HEK293 (cell line): ENCODE results near the gene GGTA1.

ENCODE experiments used
- CTCF ChIA-PET: fragments of 350-600 bp; formaldehyde crosslinking; extraction: SDS; loops from one replicate; lab custom pipeline; 2021; ENCODE audit warnings: antibody characterized with exemption; lab: Yijun Ruan, JAX
- POLR2A ChIA-PET: fragments of 300-600 bp; formaldehyde crosslinking; extraction: SDS; loops from one replicate; lab custom pipeline; 2020; ENCODE audit warnings: antibody characterized with exemption, inconsistent platforms; lab: Yijun Ruan, JAX
- H3K27ac ChIP-seq: fragments of 200-500 bp; sonication (Bioruptor generic); 2 replicates; pipeline ENCODE4 v1.5.1; 2014; ENCODE audit warnings: low read depth, low read length, control low read depth, inconsistent platforms; ENCODE audit errors: extremely low read depth
- H3K36me3 ChIP-seq, 2 experiments: fragments of 200-500 bp in 1 of 2; sonication (Bioruptor generic) in 1 of 2; 1 replicate in 1 of 2; 2 replicates in 1 of 2; pipeline ENCODE4 v1.5.1; 2014 to 2017; ENCODE audit warnings: inconsistent platforms in 2 of 2, low read length in 2 of 2; ENCODE audit not compliant: control insufficient read depth in 2 of 2, insufficient read depth in 1 of 2
- H3K4me1 ChIP-seq: fragments of 200-500 bp; sonication (Bioruptor generic); 2 replicates; pipeline ENCODE4 v1.5.1; 2014; ENCODE audit warnings: mild to moderate bottlenecking, low read length, inconsistent platforms; ENCODE audit not compliant: control insufficient read depth, insufficient read depth
- H3K4me3 ChIP-seq: 2 replicates; pipeline ENCODE4 v1.5.1; 2011; ENCODE audit warnings: low read depth, mild to moderate bottlenecking, control low read depth, low read length, moderate library complexity
- H3K9me3 ChIP-seq: fragments of 200-500 bp; sonication (Bioruptor generic); 2 replicates; pipeline ENCODE4 v1.5.1; 2014; ENCODE audit warnings: low read depth, low read length, inconsistent platforms; ENCODE audit not compliant: control insufficient read depth, insufficient read depth
- EGR2 ChIP-seq: fragments of 450-650 bp; formaldehyde crosslinking; IDR thresholded peaks from 2 replicates; pipeline ENCODE4 v1.5.1; 2016; ENCODE audit warnings: low read depth, missing biosample characterization, missing genetic modification characterization
- FEZF1 ChIP-seq: fragments of 450-650 bp; formaldehyde crosslinking; IDR thresholded peaks from 2 replicates; pipeline ENCODE4 v1.5.1; 2016; ENCODE audit warnings: missing biosample characterization, missing genetic modification characterization
- GFI1B ChIP-seq: fragments of 450-650 bp; formaldehyde crosslinking; IDR thresholded peaks from 2 replicates; pipeline ENCODE4 v1.5.1; 2016; ENCODE audit warnings: missing biosample characterization, missing genetic modification characterization
- SETDB1 ChIP-seq: IDR thresholded peaks from one replicate; pipeline ENCODE4 v1.6.1; 2017; ENCODE audit warnings: mild to moderate bottlenecking, low read length, moderate library complexity, mixed read lengths; ENCODE audit not compliant: insufficient read length
- TRIM28 ChIP-seq: IDR thresholded peaks from 2 replicates; pipeline ENCODE4 v1.6.1; 2011; ENCODE audit warnings: low read length, control low read depth, borderline replicate concordance
- ZFP37 ChIP-seq: fragments of 450-650 bp; formaldehyde crosslinking; IDR thresholded peaks from 2 replicates; pipeline ENCODE4 v1.5.1; 2016; ENCODE audit warnings: missing biosample characterization, missing genetic modification characterization
- ZNF10 ChIP-seq: fragments of 450-650 bp; formaldehyde crosslinking; IDR thresholded peaks from 2 replicates; pipeline ENCODE4 v1.5.1; 2017; ENCODE audit warnings: missing biosample characterization, missing genetic modification characterization
- ZNF221 ChIP-seq: fragments of 450-650 bp; formaldehyde crosslinking; IDR thresholded peaks from 2 replicates; pipeline ENCODE4 v1.5.1; 2017; ENCODE audit warnings: missing biosample characterization, missing genetic modification characterization, borderline replicate concordance
- ZNF423 ChIP-seq: fragments of 450-650 bp; formaldehyde crosslinking; IDR thresholded peaks from 2 replicates; pipeline ENCODE4 v1.5.1; 2016; ENCODE audit warnings: missing biosample characterization, missing genetic modification characterization
- ZNF433 ChIP-seq: fragments of 450-650 bp; formaldehyde crosslinking; IDR thresholded peaks from 2 replicates; pipeline ENCODE4 v1.5.1; 2016; ENCODE audit warnings: missing biosample characterization, missing genetic modification characterization, low read depth
- ZNF514 ChIP-seq: fragments of 450-650 bp; formaldehyde crosslinking; IDR thresholded peaks from 2 replicates; pipeline ENCODE4 v1.5.1; 2016; ENCODE audit warnings: missing biosample characterization, missing genetic modification characterization
- ZNF521 ChIP-seq: fragments of 450-650 bp; formaldehyde crosslinking; IDR thresholded peaks from 2 replicates; pipeline ENCODE4 v1.5.1; 2017; ENCODE audit warnings: missing biosample characterization, mild to moderate bottlenecking, missing genetic modification characterization
- ZNF548 ChIP-seq: fragments of 450-650 bp; formaldehyde crosslinking; IDR thresholded peaks from 2 replicates; pipeline ENCODE4 v1.5.1; 2016; ENCODE audit warnings: missing biosample characterization, missing genetic modification characterization
- ZNF549 ChIP-seq: fragments of 450-650 bp; IDR thresholded peaks from 2 replicates; pipeline ENCODE4 v1.5.1; 2018; ENCODE audit warnings: missing biosample characterization, missing genetic modification characterization, mild to moderate bottlenecking, inconsistent platforms, moderate library complexity
- ZNF624 ChIP-seq: fragments of 450-650 bp; formaldehyde crosslinking; IDR thresholded peaks from 2 replicates; pipeline ENCODE4 v1.5.1; 2017; ENCODE audit warnings: missing biosample characterization, missing genetic modification characterization
- ZNF777 ChIP-seq: fragments of 450-650 bp; formaldehyde crosslinking; IDR thresholded peaks from 2 replicates; pipeline ENCODE4 v1.5.1; 2017; ENCODE audit warnings: missing biosample characterization, missing genetic modification characterization, borderline replicate concordance
- TF ChIP-seq, protein P1 (sequence below): fragments of 450-650 bp; formaldehyde crosslinking; IDR thresholded peaks from 2 replicates; pipeline ENCODE4 v1.5.1; 2016; ENCODE audit warnings: missing biosample characterization, missing genetic modification characterization

The GGTA1 gene

DNA sequence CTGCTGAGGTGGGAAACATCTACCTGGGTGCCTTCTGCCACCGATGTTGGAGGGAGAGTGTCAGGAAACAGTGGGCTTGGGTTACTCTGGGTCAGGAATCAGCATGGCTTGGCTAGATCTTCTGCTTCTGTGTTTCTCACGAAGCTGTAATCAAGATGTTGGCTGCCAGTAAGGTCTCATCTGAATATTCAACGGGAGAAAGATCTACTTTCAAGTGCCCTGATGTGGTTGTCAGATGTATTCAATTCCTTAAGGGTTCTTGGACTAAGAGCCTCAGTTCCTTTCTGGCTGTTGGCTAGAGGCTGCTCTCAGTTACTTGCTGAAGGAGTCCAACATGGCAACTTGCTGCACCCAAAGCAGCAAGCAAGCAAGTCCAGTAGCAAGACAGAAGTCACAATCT lies 87.7 kb downstream of the GGTA1 start:
- CTCF ChIA-PET, result interaction anchor here (0.5 to 1.5 kb wide), 4 partner anchors 12 to 92 kb away, joined by 3 read pairs; no protein-coding TSS in a partner anchor
- TF ChIP-seq ZNF624 (no peak), FEZF1 (tag by site-specific recombination) (no peak), ZNF10 (tag by site-specific recombination) (no peak), ZNF549 (tag by site-specific recombination) (no peak), ZNF423 (tag by site-specific recombination) (no peak), ZNF433 (tag by site-specific recombination) (no peak), ZNF521 (tag by site-specific recombination) (no peak), TRIM28 (no peak)
- TF ChIP-seq, protein P1, sequence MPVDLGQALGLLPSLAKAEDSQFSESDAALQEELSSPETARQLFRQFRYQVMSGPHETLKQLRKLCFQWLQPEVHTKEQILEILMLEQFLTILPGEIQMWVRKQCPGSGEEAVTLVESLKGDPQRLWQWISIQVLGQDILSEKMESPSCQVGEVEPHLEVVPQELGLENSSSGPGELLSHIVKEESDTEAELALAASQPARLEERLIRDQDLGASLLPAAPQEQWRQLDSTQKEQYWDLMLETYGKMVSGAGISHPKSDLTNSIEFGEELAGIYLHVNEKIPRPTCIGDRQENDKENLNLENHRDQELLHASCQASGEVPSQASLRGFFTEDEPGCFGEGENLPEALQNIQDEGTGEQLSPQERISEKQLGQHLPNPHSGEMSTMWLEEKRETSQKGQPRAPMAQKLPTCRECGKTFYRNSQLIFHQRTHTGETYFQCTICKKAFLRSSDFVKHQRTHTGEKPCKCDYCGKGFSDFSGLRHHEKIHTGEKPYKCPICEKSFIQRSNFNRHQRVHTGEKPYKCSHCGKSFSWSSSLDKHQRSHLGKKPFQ (tag by site-specific recombination), result no peak
- Histone ChIP-seq H3K9me3 (no peaks in the 10 kb centered on the region), H3K4me1 (no peaks in the 10 kb centered on the region), H3K4me3 (no peak overlapping the region), H3K27ac (no peak overlapping the region), H3K36me3 (no peaks in the 10 kb centered on the region)
- POLR2A ChIA-PET, result no interaction called here

DNA sequence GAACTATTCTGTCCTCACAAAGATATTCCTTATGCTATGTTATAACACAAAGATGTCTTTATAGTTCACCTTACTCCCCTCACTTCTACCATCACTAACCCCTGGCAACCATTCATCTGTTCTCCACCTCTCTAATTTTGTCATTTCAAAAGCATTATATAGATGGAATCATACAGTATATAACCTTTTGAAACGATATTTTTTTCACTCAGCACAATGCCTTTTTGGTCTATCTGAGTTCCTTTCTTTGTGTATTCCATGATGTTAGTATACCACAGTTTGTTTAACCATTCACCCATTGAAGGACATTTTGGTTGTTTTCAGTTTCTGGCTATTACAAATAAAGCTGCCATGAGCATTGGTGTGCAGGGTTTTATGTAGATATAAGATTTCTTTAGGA lies 93.7 kb downstream of the GGTA1 start:
- Histone ChIP-seq H3K9me3 (no peaks in the 10 kb centered on the region), H3K4me3 (no peak overlapping the region), H3K27ac (no peak overlapping the region), H3K4me1 (no peaks in the 10 kb centered on the region), H3K36me3 (no peaks in the 10 kb centered on the region)
- CTCF ChIA-PET, result interaction anchor here (0.7 to 4.6 kb wide), 3 partner anchors 16 to 649 kb away, joined by 3 to 27 read pairs (median 6); no protein-coding TSS in a partner anchor
- POLR2A ChIA-PET, result no interaction called here
- TF ChIP-seq ZFP37 (tag by site-specific recombination), result no peak
- peak; percentile 59 for TF ChIP-seq SETDB1
- no peak for TF ChIP-seq ZNF221 (tag by site-specific recombination)
- no peak for TF ChIP-seq GFI1B (tag by site-specific recombination)
- no peak for TF ChIP-seq EGR2 (tag by site-specific recombination)
- no peak for TF ChIP-seq ZNF777
- no peak for TF ChIP-seq ZNF514 (tag by site-specific recombination)
- TF ChIP-seq ZNF548 (tag by site-specific recombination), result no peak
